Measurements from ENCODE around the gene AMIGO3.

The AMIGO3 gene

DNA sequence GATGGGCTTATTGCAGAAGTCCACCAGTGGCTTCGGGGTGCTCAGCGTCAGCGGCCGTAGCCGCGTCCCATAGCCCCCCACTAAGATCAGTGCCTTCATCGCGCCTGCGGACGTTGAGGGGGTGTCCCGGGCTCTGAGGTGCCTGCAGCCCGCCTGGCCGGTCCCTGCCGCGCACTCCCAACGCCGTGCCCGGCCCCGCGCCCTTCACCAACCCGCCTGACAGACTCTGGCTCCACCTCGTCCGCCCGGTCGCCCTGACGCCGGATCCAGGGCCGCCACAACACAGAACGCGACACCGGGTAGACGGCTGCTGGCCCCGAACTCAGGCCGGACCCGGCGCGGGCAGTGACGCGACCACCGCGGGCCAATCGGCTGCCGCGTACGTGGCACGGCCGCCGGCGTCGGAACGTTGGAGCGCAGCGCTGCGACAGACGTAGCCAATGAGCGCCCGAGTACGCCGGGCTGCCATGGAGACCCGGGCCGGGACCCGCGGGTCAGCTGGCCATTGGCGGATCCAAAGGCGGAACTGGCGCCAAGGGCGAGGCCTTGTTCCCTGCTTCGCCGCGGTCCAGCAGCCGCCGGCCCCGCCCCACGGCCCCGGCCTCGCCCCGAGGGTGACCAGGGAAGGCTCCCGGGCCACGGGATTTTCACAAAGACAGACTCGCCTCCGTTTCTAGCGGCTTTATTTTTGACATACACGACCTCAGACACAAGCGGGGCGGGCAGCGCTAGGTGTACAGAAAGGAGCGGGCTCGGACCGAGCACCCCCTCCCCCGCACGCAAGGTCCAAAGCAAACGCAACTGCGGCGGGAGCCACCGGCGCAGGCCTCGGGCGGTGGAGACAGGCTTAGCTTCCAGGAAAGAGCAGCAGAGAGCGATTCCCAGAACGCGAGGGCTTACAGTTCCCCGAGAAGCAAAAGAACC lies 4.4 kb upstream of the AMIGO3 start, which contains the start of gene GMPPB:
TSS of gene GMPPB (minus strand) at position 324 of the 924 bp plus-strand sequence. CDS start at position 99, 225 bp downstream.
- Histone ChIP-seq H3K27ac (replicated peaks) (peak within 1 kb of the TSS; percentile 96), H3K4me3 (replicated peaks; ENCODE audit: insufficient read depth, low read length) (peak within 1 kb of the TSS; percentile 76), H3K27me3 (ENCODE audit: insufficient read depth, poor library complexity, severe bottlenecking) (no peaks in the 10 kb centered on the region)
- TF ChIP-seq, protein P1, sequence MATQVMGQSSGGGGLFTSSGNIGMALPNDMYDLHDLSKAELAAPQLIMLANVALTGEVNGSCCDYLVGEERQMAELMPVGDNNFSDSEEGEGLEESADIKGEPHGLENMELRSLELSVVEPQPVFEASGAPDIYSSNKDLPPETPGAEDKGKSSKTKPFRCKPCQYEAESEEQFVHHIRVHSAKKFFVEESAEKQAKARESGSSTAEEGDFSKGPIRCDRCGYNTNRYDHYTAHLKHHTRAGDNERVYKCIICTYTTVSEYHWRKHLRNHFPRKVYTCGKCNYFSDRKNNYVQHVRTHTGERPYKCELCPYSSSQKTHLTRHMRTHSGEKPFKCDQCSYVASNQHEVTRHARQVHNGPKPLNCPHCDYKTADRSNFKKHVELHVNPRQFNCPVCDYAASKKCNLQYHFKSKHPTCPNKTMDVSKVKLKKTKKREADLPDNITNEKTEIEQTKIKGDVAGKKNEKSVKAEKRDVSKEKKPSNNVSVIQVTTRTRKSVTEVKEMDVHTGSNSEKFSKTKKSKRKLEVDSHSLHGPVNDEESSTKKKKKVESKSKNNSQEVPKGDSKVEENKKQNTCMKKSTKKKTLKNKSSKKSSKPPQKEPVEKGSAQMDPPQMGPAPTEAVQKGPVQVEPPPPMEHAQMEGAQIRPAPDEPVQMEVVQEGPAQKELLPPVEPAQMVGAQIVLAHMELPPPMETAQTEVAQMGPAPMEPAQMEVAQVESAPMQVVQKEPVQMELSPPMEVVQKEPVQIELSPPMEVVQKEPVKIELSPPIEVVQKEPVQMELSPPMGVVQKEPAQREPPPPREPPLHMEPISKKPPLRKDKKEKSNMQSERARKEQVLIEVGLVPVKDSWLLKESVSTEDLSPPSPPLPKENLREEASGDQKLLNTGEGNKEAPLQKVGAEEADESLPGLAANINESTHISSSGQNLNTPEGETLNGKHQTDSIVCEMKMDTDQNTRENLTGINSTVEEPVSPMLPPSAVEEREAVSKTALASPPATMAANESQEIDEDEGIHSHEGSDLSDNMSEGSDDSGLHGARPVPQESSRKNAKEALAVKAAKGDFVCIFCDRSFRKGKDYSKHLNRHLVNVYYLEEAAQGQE (IDR thresholded peaks at IDR 0.05; ENCODE audit: insufficient replicate concordance, low read depth), result no peak
- TF ChIP-seq, protein P2, sequence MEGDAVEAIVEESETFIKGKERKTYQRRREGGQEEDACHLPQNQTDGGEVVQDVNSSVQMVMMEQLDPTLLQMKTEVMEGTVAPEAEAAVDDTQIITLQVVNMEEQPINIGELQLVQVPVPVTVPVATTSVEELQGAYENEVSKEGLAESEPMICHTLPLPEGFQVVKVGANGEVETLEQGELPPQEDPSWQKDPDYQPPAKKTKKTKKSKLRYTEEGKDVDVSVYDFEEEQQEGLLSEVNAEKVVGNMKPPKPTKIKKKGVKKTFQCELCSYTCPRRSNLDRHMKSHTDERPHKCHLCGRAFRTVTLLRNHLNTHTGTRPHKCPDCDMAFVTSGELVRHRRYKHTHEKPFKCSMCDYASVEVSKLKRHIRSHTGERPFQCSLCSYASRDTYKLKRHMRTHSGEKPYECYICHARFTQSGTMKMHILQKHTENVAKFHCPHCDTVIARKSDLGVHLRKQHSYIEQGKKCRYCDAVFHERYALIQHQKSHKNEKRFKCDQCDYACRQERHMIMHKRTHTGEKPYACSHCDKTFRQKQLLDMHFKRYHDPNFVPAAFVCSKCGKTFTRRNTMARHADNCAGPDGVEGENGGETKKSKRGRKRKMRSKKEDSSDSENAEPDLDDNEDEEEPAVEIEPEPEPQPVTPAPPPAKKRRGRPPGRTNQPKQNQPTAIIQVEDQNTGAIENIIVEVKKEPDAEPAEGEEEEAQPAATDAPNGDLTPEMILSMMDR (IDR thresholded peaks at IDR 0.05; ENCODE audit: insufficient read depth, low read length), result no peak
- TF ChIP-seq SPI1 (IDR thresholded peaks at IDR 0.05; ENCODE audit: borderline replicate concordance, low read depth), result peak; percentile 67; the same call in 1 of the 2 replicates
- TF ChIP-seq POLR2AphosphoS5 (IDR thresholded peaks at IDR 0.05; ENCODE audit: low read depth), result peak; percentile 84
- TF ChIP-seq GABPA (IDR thresholded peaks at IDR 0.05; ENCODE audit: low read depth), result no peak
- peak; percentile 91 to 96 for DNase-seq (ENCODE audit: low read depth in 1 of 2, low spot score in 1 of 2)

DNA sequence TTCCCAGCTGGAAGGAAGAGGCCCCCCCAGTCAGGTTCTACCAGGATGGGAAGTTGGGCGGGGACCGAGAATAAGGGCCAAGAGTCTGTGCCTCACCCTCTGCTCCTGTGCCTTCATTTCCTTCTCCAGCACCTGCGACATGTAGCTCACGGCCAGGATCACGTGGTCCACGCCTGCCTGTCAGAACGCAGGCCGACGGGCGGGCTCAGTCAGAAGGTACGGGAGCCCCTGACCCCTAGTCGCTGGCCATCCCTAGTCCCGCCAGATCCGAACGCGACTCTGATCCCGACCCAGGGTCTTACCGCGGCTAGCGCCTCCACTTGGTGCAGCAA lies 3.8 kb upstream of the AMIGO3 start:
- DNase-seq (ENCODE audit: low read depth in 1 of 2, low spot score in 1 of 2), result peak in 1 of 2 experiments; percentile 71

DNA sequence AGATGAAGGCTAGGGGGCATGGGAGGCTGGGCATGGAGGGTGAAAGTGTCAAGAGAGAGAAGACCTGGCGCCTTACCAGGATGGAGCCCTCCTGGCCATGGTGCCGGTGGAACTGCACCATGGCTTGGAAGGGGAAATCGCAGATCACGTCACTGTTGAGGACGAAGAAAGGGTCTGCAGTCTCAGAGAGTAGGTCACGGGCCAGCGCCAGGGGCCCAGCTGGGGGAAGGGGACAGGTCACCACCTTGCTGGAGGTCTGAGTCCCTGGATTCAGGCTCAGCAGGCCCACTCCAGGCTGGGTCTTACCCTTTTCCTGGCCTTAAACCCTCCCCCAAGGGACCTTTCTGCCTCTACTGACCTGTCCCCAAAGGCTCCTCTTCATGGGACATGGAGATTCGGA lies 3.4 kb upstream of the AMIGO3 start:
- Histone ChIP-seq H3K4me3 (replicated peaks; ENCODE audit: insufficient read depth, low read length) (peak overlapping the region; percentile 76), H3K27ac (replicated peaks) (peak overlapping the region; percentile 96), H3K27me3 (ENCODE audit: insufficient read depth, poor library complexity, severe bottlenecking) (no peaks in the 10 kb centered on the region)
- TF ChIP-seq POLR2AphosphoS5 (IDR thresholded peaks at IDR 0.05; ENCODE audit: low read depth) (no peak; the same call in 1 of the 2 replicates), SPI1 (IDR thresholded peaks at IDR 0.05; ENCODE audit: borderline replicate concordance, low read depth) (no peak), GABPA (IDR thresholded peaks at IDR 0.05; ENCODE audit: low read depth) (no peak)
- TF ChIP-seq, protein P1 (IDR thresholded peaks at IDR 0.05; ENCODE audit: insufficient replicate concordance, low read depth), result no peak
- TF ChIP-seq, protein P2 (IDR thresholded peaks at IDR 0.05; ENCODE audit: insufficient read depth, low read length), result no peak
- DNase-seq (ENCODE audit: low read depth in 1 of 2, low spot score in 1 of 2), result no peak

More for the DNA sequence above, 3.8 kb upstream of the AMIGO3 start:
- Histone ChIP-seq H3K4me3 (replicated peaks; ENCODE audit: insufficient read depth, low read length) (peak overlapping the region; percentile 76), H3K27me3 (ENCODE audit: insufficient read depth, poor library complexity, severe bottlenecking) (no peaks in the 10 kb centered on the region), H3K27ac (replicated peaks) (peak overlapping the region; percentile 96)
- no peak for TF ChIP-seq GABPA (IDR thresholded peaks at IDR 0.05; ENCODE audit: low read depth)
- TF ChIP-seq, protein P2 (IDR thresholded peaks at IDR 0.05; ENCODE audit: insufficient read depth, low read length), result no peak

Measured in HL-60 (cell line).